ENCODE results near the gene PPP1R36. TPM values are rescaled to one million over a fixed set of nuclear protein-coding genes. Genes with fewer than 3 reads are reported as not detected.

The PPP1R36 gene
- total and polyA plus RNA-seq, 3 donors from 2014 or later: 22.4 to 108 (median 38.5) TPM

DNA sequence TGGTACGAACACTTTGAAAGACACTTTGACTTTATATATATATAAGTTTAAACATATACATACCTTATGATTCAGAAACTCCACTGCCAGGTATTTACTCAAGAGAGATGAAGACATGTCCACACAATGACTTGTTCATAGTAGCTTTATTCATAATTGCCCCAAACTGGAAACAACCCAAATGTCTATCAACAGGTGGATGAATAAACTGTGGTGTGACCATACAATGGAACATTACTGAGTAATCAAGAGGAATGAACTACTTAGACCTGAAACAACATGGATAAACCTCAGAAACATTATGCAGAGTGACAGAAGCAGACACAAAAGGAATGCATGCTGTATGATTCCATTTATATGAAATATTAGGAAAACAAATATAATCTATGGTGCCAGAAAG lies 71.1 kb downstream of the PPP1R36 start:
- Histone ChIP-seq H3K36me3 (ENCODE audit: low read depth, missing control alignments) (no peaks in the 10 kb centered on the region), H3K27me3 (no peaks in the 10 kb centered on the region), H3K9me3 (no peaks in the 10 kb centered on the region), H3K27ac (no peak overlapping the region), H3K4me3 (no peak overlapping the region), H3K4me1 (no peaks in the 10 kb centered on the region)
- intact Hi-C loops (cut with DNase I; ENCODE audit: low total_unique reads): no loop called here
- 93 to 97% methylated on average over 1 of the region's 1 CpG for WGBS, 2 donors
- no peak for TF ChIP-seq POLR2A (IDR thresholded peaks at IDR 0.05)
- TF ChIP-seq, protein P1, sequence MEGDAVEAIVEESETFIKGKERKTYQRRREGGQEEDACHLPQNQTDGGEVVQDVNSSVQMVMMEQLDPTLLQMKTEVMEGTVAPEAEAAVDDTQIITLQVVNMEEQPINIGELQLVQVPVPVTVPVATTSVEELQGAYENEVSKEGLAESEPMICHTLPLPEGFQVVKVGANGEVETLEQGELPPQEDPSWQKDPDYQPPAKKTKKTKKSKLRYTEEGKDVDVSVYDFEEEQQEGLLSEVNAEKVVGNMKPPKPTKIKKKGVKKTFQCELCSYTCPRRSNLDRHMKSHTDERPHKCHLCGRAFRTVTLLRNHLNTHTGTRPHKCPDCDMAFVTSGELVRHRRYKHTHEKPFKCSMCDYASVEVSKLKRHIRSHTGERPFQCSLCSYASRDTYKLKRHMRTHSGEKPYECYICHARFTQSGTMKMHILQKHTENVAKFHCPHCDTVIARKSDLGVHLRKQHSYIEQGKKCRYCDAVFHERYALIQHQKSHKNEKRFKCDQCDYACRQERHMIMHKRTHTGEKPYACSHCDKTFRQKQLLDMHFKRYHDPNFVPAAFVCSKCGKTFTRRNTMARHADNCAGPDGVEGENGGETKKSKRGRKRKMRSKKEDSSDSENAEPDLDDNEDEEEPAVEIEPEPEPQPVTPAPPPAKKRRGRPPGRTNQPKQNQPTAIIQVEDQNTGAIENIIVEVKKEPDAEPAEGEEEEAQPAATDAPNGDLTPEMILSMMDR (IDR thresholded peaks at IDR 0.05): no peak
- no peak for DNase-seq

DNA sequence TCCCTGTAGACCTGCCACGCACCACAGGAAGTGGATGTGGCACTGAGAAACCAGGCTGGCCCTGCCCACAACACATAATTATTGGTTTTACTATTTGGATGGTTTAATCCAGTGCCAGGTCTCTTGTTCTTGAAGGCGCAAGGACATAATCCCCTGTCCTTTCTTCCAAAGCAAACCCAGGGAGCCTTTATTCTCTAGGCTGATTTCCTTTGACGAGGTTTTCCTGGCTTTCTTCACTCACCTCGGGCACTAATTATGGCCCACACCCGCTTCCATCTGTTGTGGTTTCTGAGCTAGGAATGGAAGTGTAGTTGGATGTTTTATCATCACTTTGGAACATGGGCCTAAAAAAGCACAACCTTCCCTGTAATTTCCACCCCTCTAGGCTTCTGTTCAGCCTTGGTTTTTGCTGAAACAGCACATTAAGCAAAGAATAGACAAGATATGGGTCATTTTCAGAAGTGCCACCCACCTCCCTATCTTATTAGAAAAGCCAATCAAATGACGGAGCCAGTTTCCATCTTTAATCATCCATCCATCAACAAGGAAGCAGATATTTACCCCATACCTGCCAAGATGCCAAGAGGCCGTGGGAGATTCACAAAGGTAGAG lies 73.9 kb downstream of the PPP1R36 start:
- Histone ChIP-seq H3K27ac (no peak overlapping the region), H3K9me3 (no peaks in the 10 kb centered on the region), H3K27me3 (no peaks in the 10 kb centered on the region), H3K4me3 (no peak overlapping the region), H3K36me3 (ENCODE audit: low read depth, missing control alignments) (no peaks in the 10 kb centered on the region), H3K4me1 (no peaks in the 10 kb centered on the region)
- no peak for DNase-seq
- intact Hi-C loops (cut with DNase I; ENCODE audit: low total_unique reads): no loop called here
- TF ChIP-seq, protein P1 (IDR thresholded peaks at IDR 0.05): no peak
- no peak for TF ChIP-seq POLR2A (IDR thresholded peaks at IDR 0.05)
- 88 to 94% methylated on average over 7 of the region's 7 CpGs for WGBS, 2 donors

DNA sequence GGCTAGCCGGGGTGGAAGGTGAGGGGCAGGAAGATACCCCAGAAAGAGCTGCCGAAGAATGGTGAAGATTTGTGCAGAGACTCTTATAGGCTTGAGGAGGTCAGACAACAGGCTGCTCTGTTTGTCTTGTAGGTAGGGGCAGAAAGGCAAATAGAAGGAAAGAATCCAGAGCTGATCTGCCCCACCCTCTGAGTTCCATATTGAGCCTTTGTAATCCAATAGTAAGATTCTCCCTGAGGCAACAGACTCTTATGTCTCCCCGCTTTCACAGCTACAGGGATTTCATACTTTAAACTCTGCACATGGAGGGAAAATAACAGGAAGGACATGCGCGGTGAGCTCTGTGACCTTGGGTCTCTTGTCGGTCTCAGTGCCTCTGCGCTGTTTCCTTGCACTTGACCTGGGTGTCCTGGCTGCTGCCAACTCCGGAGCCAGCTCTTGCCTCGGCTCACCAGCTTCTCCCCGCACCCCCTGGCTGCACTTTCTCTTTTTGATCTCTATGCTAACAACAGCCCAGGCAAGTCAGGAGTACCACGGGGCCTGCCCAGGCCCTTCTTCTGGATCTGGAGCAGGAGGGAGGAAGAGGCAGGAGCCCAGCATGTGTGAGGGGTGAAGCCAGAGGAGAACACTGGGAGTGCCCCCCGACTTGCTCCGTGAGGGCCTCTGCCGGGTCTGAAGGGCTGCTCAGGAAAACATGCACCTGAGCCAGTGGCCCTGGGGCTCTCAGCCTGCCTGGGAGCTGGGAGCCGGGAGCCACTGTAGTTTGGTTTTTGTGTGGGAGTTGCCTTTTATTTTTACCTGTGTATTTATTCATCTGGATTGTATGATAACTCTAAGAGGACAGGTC lies 75.8 kb downstream of the PPP1R36 start:
- peak; percentile 30 for DNase-seq

DNA sequence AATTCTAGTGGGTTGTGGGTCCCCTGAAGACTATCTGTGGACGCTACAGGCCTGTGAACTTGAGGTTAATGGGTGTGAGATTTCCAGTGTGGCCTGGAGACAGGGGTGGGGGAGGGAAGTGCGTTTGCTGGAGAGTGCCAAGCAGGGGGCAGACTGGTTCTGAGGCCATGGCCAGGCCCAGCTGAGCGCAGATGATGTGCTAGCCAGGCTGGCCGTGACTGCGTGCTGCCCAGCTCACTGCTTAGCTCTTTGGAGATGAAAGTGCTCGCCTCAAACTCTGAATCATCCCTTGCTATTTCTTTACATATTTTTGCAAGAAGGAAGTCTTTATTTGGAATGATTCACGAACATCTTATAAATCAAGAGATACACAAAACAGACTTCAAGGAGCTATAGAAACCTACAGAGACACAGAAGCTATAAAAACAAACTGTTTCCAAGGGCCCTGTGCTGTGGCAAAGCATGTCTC lies 79.2 kb downstream of the PPP1R36 start:
- intact Hi-C loops (cut with DNase I; ENCODE audit: low total_unique reads): no loop called here
- H3K4me3 ChIP-seq: no peak overlapping the region
- H3K27me3 ChIP-seq: no peaks in the 10 kb centered on the region
- TF ChIP-seq POLR2A (IDR thresholded peaks at IDR 0.05): no peak
- TF ChIP-seq, protein P1 (IDR thresholded peaks at IDR 0.05): no peak
- H3K4me1 ChIP-seq: no peaks in the 10 kb centered on the region
- WGBS, 2 donors: 79 to 94% methylated on average over 7 of the region's 7 CpGs
- H3K27ac ChIP-seq: no peak overlapping the region
- no peaks in the 10 kb centered on the region for H3K36me3 ChIP-seq (ENCODE audit: low read depth, missing control alignments)
- H3K9me3 ChIP-seq: no peaks in the 10 kb centered on the region
- DNase-seq: no peak

More for the DNA sequence above, 75.8 kb downstream of the PPP1R36 start:
- no peaks in the 10 kb centered on the region for H3K36me3 ChIP-seq (ENCODE audit: low read depth, missing control alignments)
- TF ChIP-seq POLR2A (IDR thresholded peaks at IDR 0.05): no peak
- TF ChIP-seq, protein P1 (IDR thresholded peaks at IDR 0.05): no peak
- H3K27me3 ChIP-seq: no peaks in the 10 kb centered on the region
- 71 to 77% methylated on average over 15 of the region's 15 CpGs for WGBS, 2 donors
- H3K4me3 ChIP-seq: no peak overlapping the region
- intact Hi-C loops (cut with DNase I; ENCODE audit: low total_unique reads): no loop called here
- no peaks in the 10 kb centered on the region for H3K4me1 ChIP-seq
- H3K9me3 ChIP-seq: no peaks in the 10 kb centered on the region
- H3K27ac ChIP-seq: no peak overlapping the region
